Body of pancreas (tissue), 4 donors: Measurements from ENCODE around the gene UGGT1. TPM values are rescaled to one million over a fixed set of nuclear protein-coding genes. Genes with fewer than 3 reads are reported as not detected.

Source experiments
- ATAC-seq: fragments of 150-250 bp; one replicate; pipeline ENCODE4 v1.9.1; 2016
- DNase-seq, 4 donors: peaks; one replicate each; pipeline ENCODE4 v3.0.0-alpha.2; 2019
- H3K27ac ChIP-seq, 4 donors: fragments of 200-600 bp; sonication (generic); 1 replicate in 3 of 4; 2 replicates in 1 of 4; pipeline versions ENCODE4 v1.5.1 to v1.6.1; 2016 to 2019; ENCODE audit warnings: mild to moderate bottlenecking in 1 of 4, mixed read lengths in 1 of 4, moderate library complexity in 1 of 4
- H3K27me3 ChIP-seq, 2 donors: fragments of 200-600 bp; sonication (generic); one replicate each; pipeline ENCODE4 v1.6.0; 2016; ENCODE audit warnings: mild to moderate bottlenecking in 1 of 2
- H3K36me3 ChIP-seq, 2 donors: fragments of 200-600 bp; sonication (generic); replicated peaks in 1 of 2; 2 replicates each; pipeline ENCODE4 v1.5.1; 2016; ENCODE audit warnings: low read depth in 2 of 2; ENCODE audit not compliant: insufficient read depth in 1 of 2
- H3K4me1 ChIP-seq: fragments of 200-600 bp; sonication (generic); one replicate; pipeline ENCODE4 v1.6.0; 2016
- H3K4me3 ChIP-seq, 2 donors: fragments of 200-600 bp; sonication (generic); 1 replicate in 1 of 2; 2 replicates in 1 of 2; pipeline ENCODE4 v1.5.1; 2016 to 2019
- H3K9me3 ChIP-seq, 3 donors: fragments of 200-600 bp; sonication (generic); 1 replicate in 2 of 3; 2 replicates in 1 of 3; pipeline ENCODE4 v1.5.1; 2016
- POLR2A ChIP-seq, 3 donors: fragments of 450-650 bp; IDR thresholded peaks; one replicate each; pipeline ENCODE4 v1.6.1; 2016; ENCODE audit warnings: antibody characterized with exemption in 3 of 3, mild to moderate bottlenecking in 2 of 3
- WGBS, 2 donors: methylation state at CpG; one replicate each; pipeline ENCODE4 v1.1.5; 2017; 5-methylcytosine and 5-hydroxymethylcytosine counted together
- intact Hi-C: fragments of 100-400 bp; cut with DNase I; formaldehyde crosslinking; loops from one replicate; pipeline ENCODE4 v1.15.1; 2023
- total RNA-seq, 2 donors: library from RNA; depleted of rRNA; stranded (reverse); fragments of >200 nt; gene quantifications; one replicate each; pipeline ENCODE4 v1.1.0, GENCODE V29; 2016
- TF ChIP-seq, protein P1 (sequence below), 7 experiments: fragments of 450-650 bp in 4 of 7; fragments of 200-600 bp in 3 of 7; sonication (generic) in 3 of 7; IDR thresholded peaks; one replicate each; pipeline ENCODE4 v1.5.1; 2016 to 2019; ENCODE audit warnings: antibody characterized with exemption in 7 of 7

The UGGT1 gene
- total RNA-seq, 2 donors from 2014 or later: 38.2 to 42.0 TPM

DNA sequence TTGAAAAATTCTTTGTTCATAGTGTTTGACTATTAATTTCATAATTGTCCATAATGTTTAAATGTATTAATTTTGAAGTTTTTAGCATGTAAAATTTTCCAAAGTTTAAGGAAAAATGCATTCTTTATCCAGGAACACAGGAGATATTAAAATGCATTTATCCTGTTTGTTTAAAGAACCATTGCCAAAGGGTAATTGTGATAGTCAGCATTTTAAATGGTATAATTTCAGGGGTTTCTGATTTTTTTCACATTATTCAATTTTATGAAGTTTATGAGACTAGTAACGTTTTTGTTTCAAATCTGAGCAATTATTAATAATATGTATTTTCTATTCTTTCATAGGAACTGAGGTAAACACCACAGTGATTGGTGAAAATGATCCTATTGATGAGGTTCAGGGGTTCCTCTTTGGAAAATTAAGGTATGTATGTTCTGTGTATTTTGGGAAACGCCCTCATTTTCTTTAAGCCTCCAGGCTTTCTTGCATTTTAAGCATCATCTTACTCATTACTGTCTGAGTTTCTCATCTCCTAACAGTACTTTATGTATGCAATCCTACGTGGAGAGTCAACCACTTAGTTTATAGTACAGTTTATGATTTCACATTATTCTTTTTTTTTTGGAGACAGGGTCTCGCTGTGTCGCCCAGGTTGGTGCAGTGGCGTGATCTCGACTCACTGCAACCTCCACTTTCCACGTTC is 25.1 kb downstream of the UGGT1 start:
- Histone ChIP-seq H3K4me3 (no peak overlapping the region), H3K36me3 (peaks cover 10 to 26% of the 10 kb centered on the region in 2 donors), H3K9me3 (no peaks in the 10 kb centered on the region), H3K4me1 (no peaks in the 10 kb centered on the region), H3K27ac (no peak overlapping the region), H3K27me3 (no peaks in the 10 kb centered on the region)
- ATAC-seq (no peak), DNase-seq (no peak)
- intact Hi-C loops: no loop called here
- 83 to 84% methylated on average over 8 of the region's 8 CpGs for WGBS, 2 donors
- TF ChIP-seq, protein P1, sequence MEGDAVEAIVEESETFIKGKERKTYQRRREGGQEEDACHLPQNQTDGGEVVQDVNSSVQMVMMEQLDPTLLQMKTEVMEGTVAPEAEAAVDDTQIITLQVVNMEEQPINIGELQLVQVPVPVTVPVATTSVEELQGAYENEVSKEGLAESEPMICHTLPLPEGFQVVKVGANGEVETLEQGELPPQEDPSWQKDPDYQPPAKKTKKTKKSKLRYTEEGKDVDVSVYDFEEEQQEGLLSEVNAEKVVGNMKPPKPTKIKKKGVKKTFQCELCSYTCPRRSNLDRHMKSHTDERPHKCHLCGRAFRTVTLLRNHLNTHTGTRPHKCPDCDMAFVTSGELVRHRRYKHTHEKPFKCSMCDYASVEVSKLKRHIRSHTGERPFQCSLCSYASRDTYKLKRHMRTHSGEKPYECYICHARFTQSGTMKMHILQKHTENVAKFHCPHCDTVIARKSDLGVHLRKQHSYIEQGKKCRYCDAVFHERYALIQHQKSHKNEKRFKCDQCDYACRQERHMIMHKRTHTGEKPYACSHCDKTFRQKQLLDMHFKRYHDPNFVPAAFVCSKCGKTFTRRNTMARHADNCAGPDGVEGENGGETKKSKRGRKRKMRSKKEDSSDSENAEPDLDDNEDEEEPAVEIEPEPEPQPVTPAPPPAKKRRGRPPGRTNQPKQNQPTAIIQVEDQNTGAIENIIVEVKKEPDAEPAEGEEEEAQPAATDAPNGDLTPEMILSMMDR (IDR thresholded peaks at IDR 0.05): no peak
- TF ChIP-seq POLR2A (IDR thresholded peaks at IDR 0.05): no peak

DNA sequence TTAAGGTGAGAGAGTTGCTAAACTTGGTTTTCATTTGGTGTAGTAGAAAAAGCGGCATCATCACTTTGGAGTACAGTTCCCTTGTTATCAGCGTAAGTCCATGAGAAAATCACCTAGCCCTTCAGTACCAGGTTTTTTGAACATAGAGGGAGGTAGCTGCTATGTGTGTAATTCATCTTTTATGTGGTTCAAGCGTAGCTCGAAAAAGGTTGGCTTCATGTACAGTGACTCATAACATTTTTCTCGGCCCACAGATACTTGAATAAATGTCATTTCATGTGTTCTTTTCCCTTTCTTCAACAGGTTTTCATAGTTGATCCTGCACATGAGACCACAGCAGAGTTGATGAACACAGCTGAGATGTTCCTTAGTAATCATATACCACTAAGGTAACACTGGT is 43.6 kb downstream of the UGGT1 start:
- peaks cover 12 to 48% of the 10 kb centered on the region in 2 donors for H3K36me3 ChIP-seq
- H3K4me3 ChIP-seq: no peak overlapping the region
- intact Hi-C loops: no loop called here

DNA sequence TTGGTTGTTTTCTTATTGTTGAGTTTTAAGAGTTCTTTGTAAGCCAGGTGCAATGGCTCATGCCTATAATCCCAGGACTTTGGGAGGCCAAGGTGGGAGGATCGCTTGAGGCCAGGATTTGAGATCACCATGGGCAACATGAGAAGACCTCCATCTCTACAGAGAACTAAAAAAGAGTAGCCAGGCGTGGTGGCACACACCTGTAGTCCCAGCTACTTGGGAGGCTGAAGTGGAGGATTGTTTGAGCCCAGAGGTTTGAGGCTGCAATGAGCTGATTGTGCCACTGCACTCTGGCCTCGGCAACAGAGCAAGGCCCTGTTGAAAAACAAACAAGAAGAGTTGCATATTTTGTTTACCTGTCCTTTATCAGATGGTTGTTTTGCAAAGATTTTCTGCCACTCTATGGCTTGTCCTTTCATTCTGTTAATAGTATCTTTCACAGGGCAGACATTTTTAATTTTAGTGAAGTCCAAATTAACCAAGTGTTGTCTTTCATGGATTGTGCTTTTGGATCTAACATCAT is 46.2 kb downstream of the UGGT1 start:
- H3K36me3 ChIP-seq: peaks cover 4 to 52% of the 10 kb centered on the region in 2 donors
- TF ChIP-seq, protein P1 (IDR thresholded peaks at IDR 0.05): no peak
- no peak for TF ChIP-seq POLR2A (IDR thresholded peaks at IDR 0.05)
- ATAC-seq (no peak), DNase-seq (no peak)
- 79 to 84% methylated on average over 3 of the region's 3 CpGs for WGBS, 2 donors
- no peak overlapping the region for H3K4me3 ChIP-seq
- H3K27me3 ChIP-seq: no peaks in the 10 kb centered on the region
- H3K4me1 ChIP-seq: no peaks in the 10 kb centered on the region
- intact Hi-C loops: no loop called here
- H3K9me3 ChIP-seq: no peaks in the 10 kb centered on the region
- H3K27ac ChIP-seq: no peak overlapping the region

More for the DNA sequence above, 43.6 kb downstream of the UGGT1 start:
- Histone ChIP-seq H3K27me3 (no peaks in the 10 kb centered on the region), H3K9me3 (no peaks in the 10 kb centered on the region), H3K4me1 (no peaks in the 10 kb centered on the region), H3K27ac (no peak overlapping the region)
- ATAC-seq (no peak), DNase-seq (no peak)
- 90 to 93% methylated on average over 5 of the region's 5 CpGs for WGBS, 2 donors
- TF ChIP-seq POLR2A (IDR thresholded peaks at IDR 0.05): no peak
- TF ChIP-seq, protein P1 (IDR thresholded peaks at IDR 0.05): no peak

DNA sequence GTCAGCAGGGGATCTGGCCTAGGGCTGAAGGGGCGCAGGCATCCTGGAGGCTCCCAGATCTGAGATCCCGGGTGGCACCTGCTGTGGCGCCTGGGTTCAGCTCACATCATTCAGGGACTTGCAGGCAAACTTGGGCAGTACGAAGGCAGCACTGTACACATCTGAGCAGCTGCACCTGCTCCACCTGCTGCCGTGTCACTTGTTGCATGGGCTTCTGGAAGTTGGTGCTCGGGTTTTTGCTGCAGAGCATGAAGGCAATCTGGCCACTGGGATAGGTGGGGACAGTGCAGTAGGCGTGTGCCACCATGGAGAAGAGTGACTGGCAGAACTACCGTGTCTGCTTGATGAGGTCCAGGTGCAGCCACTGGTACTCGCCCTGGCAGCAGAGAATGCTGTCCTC is 48.6 kb downstream of the UGGT1 start:
- Histone ChIP-seq H3K4me3 (no peak overlapping the region), H3K4me1 (no peaks in the 10 kb centered on the region), H3K27ac (no peak overlapping the region), H3K9me3 (no peaks in the 10 kb centered on the region), H3K36me3 (peaks cover 0 to 39% of the 10 kb centered on the region in 2 donors), H3K27me3 (no peaks in the 10 kb centered on the region)
- ATAC-seq: no peak
- intact Hi-C loops: no loop called here
- WGBS, 2 donors: 89 to 93% methylated on average over 5 to 9 of the region's 9 CpGs
- no peak for DNase-seq
- TF ChIP-seq, protein P1 (IDR thresholded peaks at IDR 0.05): no peak
- TF ChIP-seq POLR2A (IDR thresholded peaks at IDR 0.05): no peak

DNA sequence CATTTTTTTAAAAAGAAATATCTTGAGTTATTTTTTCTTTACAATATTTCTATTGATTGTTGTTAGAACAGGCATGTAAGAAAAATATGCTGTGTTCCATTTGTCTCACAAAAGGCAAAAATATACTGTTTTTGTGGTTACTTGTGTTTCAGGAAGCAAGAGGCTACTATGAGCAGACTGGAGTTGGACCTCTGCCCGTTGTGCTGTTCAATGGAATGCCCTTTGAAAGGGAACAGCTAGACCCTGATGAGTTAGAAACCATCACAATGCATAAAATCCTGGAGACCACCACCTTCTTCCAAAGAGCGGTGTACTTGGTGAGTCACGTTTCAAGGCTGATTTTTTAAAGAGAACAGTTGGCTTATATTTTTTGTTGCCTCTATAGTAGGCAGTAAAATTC is 54.7 kb downstream of the UGGT1 start:
- no peaks in the 10 kb centered on the region for H3K4me1 ChIP-seq
- intact Hi-C loops: no loop called here
- H3K27me3 ChIP-seq: no peaks in the 10 kb centered on the region
- peaks cover 0 to 13% of the 10 kb centered on the region in 2 donors for H3K36me3 ChIP-seq
- H3K27ac ChIP-seq: no peak overlapping the region
- no peak for DNase-seq
- H3K4me3 ChIP-seq: no peak overlapping the region
- no peak for ATAC-seq
- WGBS, 2 donors: 85% methylated on average over 3 of the region's 3 CpGs
- TF ChIP-seq POLR2A (IDR thresholded peaks at IDR 0.05): no peak
- TF ChIP-seq, protein P1 (IDR thresholded peaks at IDR 0.05): no peak
- no peaks in the 10 kb centered on the region for H3K9me3 ChIP-seq
